Lower leg skin (tissue), 3 donors: Measurements from ENCODE around the gene ABR.

Experiments
- CTCF ChIP-seq, 3 donors: fragments of 450-650 bp; IDR thresholded peaks; one replicate each; pipeline ENCODE4 v1.5.1; 2016; ENCODE audit warnings: antibody characterized with exemption in 3 of 3, mild to moderate bottlenecking in 3 of 3, moderate library complexity in 2 of 3
- POLR2A ChIP-seq, 2 donors: fragments of 450-650 bp; IDR thresholded peaks; one replicate each; pipeline ENCODE4 v1.6.1; 2016 to 2017; ENCODE audit warnings: antibody characterized with exemption in 2 of 2, mild to moderate bottlenecking in 1 of 2, moderate library complexity in 1 of 2

- TF ChIP-seq CTCF (IDR thresholded peaks at IDR 0.05) (no peak), POLR2A (IDR thresholded peaks at IDR 0.05) (no peak)
Observed at GRCh38 chr17:1059131-1059795, 120.5 kb downstream of the ABR start.
